HG03139 (cell line): ENCODE results near the gene PROM2.
"Not testable (repeated sequence)": the region's sequence is repeated elsewhere in the genome, so short reads cannot be mapped to it uniquely, and the experiment has no call there.

Source experiments
- ATAC-seq: cut with Tn5 transposase; IDR thresholded peaks from one replicate; pipeline ENCODE4 v1.9.1; 2021; ENCODE audit not compliant: unreplicated experiment

PROM2 gene

GRCh38 chr2:95268211-95269035, 5.8 kb upstream of the PROM2 start:
- ATAC-seq: no peak

GRCh38 chr2:95269036-95269680, 5.1 kb upstream of the PROM2 start:
- no peak for ATAC-seq

GRCh38 chr2:95269745-95270144, 4.5 kb upstream of the PROM2 start:
- not testable (repeated sequence) for ATAC-seq

GRCh38 chr2:95270541-95271081, 3.6 kb upstream of the PROM2 start:
- no peak for ATAC-seq

- no peak for ATAC-seq
Observed at GRCh38 chr2:95271381-95271971, 2.8 kb upstream of the PROM2 start.

GRCh38 chr2:95272299-95272751, 1.9 kb upstream of the PROM2 start:
- ATAC-seq: no peak

GRCh38 chr2:95272781-95273180, 1.5 kb upstream of the PROM2 start:
- ATAC-seq: no peak

GRCh38 chr2:95273566-95274290, 521 bp upstream of the PROM2 start:
- no peak for ATAC-seq

GRCh38 chr2:95275151-95275515, 884 bp downstream of the PROM2 start:
- no peak for ATAC-seq

- no peak for ATAC-seq
Observed at GRCh38 chr2:95275601-95276243, 1.5 kb downstream of the PROM2 start.

GRCh38 chr2:95276244-95276887, 2.1 kb downstream of the PROM2 start:
- ATAC-seq: no peak

GRCh38 chr2:95276888-95277245, 2.6 kb downstream of the PROM2 start:
- ATAC-seq: no peak

GRCh38 chr2:95277246-95277906, 3.1 kb downstream of the PROM2 start:
- no peak for ATAC-seq

GRCh38 chr2:95278051-95278471, 3.8 kb downstream of the PROM2 start:
- no peak for ATAC-seq

GRCh38 chr2:95278637-95279225, 4.5 kb downstream of the PROM2 start:
- no peak for ATAC-seq

- ATAC-seq: no peak
Observed at GRCh38 chr2:95279435-95280035, 5.3 kb downstream of the PROM2 start.

GRCh38 chr2:95281071-95281470, 6.8 kb downstream of the PROM2 start:
- ATAC-seq: no peak

- no peak for ATAC-seq
Observed at GRCh38 chr2:95281786-95282185, 7.5 kb downstream of the PROM2 start.

- ATAC-seq: no peak
Observed at GRCh38 chr2:95282458-95282857, 8.2 kb downstream of the PROM2 start.
